ENCODE data around the gene HTRA2.

The HTRA2 gene

DNA sequence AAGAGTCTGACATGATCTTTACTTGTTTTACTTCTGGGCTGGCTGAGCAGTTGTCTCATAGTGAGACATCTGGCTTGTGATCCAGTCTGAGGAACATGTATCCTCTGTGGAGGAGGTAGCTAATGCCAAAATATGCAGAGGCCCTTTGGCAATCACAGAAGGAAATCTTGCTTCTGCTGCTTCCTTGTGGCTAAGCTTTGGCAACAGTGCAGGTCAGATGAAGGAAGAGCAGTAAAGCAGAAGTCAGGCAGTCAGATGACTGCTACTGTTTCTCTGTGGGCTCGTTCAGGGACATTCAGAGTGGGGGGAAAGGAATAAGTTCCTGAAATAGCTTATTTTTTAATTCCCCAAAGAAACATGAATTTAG, 47.1 kb downstream of the HTRA2 start:
- Mint-ChIP-seq H3K27ac (no peak overlapping the region), H3K4me1 (ENCODE audit: low read depth in 2 of 2) (peaks cover 9 to 13% of the 10 kb centered on the region in 2 donors), H3K9me3 (no peaks in the 10 kb centered on the region), H3K4me3 (no peak overlapping the region), H3K36me3 (ENCODE audit: insufficient read depth) (no peaks in the 10 kb centered on the region), H3K27me3 (peaks cover 5 to 33% of the 10 kb centered on the region in 2 donors)
- DNase-seq = no peak
- ATAC-seq (replicated peaks) = no peak

DNA sequence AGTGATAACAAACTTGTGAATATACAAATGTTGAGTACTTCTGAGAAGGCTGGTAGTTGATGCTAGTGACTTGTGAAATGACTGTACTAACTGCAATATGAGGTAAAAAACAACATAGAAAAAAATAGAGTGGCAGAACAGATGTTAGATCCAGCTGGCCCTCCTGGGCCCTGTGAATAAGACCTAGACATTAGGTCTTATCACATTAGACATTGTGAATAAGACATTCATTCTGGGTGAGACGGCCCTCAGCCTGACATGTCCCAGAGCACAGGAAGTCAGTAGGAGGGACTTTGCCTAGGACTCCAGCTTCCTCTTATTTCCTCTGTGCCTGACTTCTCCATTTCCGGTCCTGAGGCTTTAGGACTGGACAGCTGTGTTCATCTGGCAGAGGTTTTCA, 47.7 kb downstream of the HTRA2 start:
- Mint-ChIP-seq H3K4me1 (ENCODE audit: low read depth in 2 of 2) (peaks cover 9 to 13% of the 10 kb centered on the region in 2 donors), H3K36me3 (ENCODE audit: insufficient read depth) (no peaks in the 10 kb centered on the region), H3K9me3 (no peaks in the 10 kb centered on the region), H3K27ac (no peak overlapping the region), H3K4me3 (no peak overlapping the region), H3K27me3 (peaks cover 5 to 33% of the 10 kb centered on the region in 2 donors)
- ATAC-seq (replicated peaks) (no peak), DNase-seq (no peak)

GRCh38 chr2:74578408-74578807, 48.7 kb downstream of the HTRA2 start:
- Mint-ChIP-seq H3K4me3 (no peak overlapping the region), H3K27ac (no peak overlapping the region), H3K9me3 (no peaks in the 10 kb centered on the region), H3K4me1 (ENCODE audit: low read depth in 2 of 2) (peaks cover 9 to 13% of the 10 kb centered on the region in 2 donors), H3K27me3 (peaks cover 5 to 33% of the 10 kb centered on the region in 2 donors), H3K36me3 (ENCODE audit: insufficient read depth) (no peaks in the 10 kb centered on the region)
- no peak for ATAC-seq (replicated peaks)
- DNase-seq = no peak

- ATAC-seq (replicated peaks) = no peak
- H3K4me3 Mint-ChIP-seq = no peak overlapping the region
- H3K4me1 Mint-ChIP-seq (ENCODE audit: low read depth in 2 of 2) = no peaks in the 10 kb centered on the region
- peaks cover 5 to 28% of the 10 kb centered on the region in 2 donors for H3K27me3 Mint-ChIP-seq
- no peak for DNase-seq
- H3K27ac Mint-ChIP-seq = no peak overlapping the region
- no peaks in the 10 kb centered on the region for H3K9me3 Mint-ChIP-seq
- H3K36me3 Mint-ChIP-seq (ENCODE audit: insufficient read depth) = no peaks in the 10 kb centered on the region
Measured at GRCh38 chr2:74581463-74581862, 51.7 kb downstream of the HTRA2 start.

DNA sequence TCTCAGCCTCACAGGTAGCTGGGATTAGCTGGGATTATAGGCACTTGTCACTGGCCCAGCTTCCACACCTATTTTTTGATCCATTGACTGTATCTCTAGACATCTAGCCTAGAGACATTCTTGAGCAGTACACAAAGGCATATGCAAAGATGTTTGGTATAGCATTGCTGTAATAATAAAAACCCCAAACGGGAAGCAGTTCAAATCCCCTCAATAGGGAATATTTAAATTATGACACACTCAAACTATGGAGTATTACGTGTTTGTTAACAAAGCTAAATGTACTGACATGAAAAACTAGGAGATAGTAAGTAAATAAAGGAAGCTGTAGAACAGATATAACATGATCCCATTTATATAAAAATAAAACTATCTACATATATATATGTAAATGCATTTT, 52.5 kb downstream of the HTRA2 start:
- Mint-ChIP-seq H3K4me3 (no peak overlapping the region), H3K27me3 (peaks cover 5 to 22% of the 10 kb centered on the region in 2 donors), H3K9me3 (no peaks in the 10 kb centered on the region), H3K4me1 (ENCODE audit: low read depth in 2 of 2) (no peaks in the 10 kb centered on the region), H3K36me3 (ENCODE audit: insufficient read depth) (no peaks in the 10 kb centered on the region), H3K27ac (no peak overlapping the region)
- DNase-seq (no peak), ATAC-seq (replicated peaks) (no peak)
